OCI-LY7 (cell line): ENCODE results near the gene TNIK. TPM values are rescaled to one million over a fixed set of nuclear protein-coding genes. Genes with fewer than 3 reads are reported as not detected.
"Not testable (repeated sequence)": the region's sequence is repeated elsewhere in the genome, so short reads cannot be mapped to it uniquely, and the experiment has no call there.

Experiments
- BruUV-seq: library from RNA; stranded (reverse); fragments of 400-500 nt; replicated peaks from 2 replicates; lab custom pipeline; 2021; lab: Mats Ljungman, UMichigan
- CTCF ChIA-PET: fragments of 300-600 bp; sonication (Branson Sonifier 250); formaldehyde crosslinking; loops from one replicate; lab custom pipeline; 2022; ENCODE audit warnings: antibody characterized with exemption; ENCODE audit not compliant: unreplicated experiment; lab: Charles Lee
- POLR2A ChIA-PET: fragments of 300-600 bp; sonication (Branson Sonifier 250); formaldehyde crosslinking; loops from one replicate; lab custom pipeline; 2022; ENCODE audit warnings: antibody characterized with exemption; lab: Charles Lee
- DNase-seq: peaks from one replicate; pipeline ENCODE4 v3.0.0-alpha.2; 2015; ENCODE audit warnings: low spot score
- H2AFZ ChIP-seq: fragments of 200-600 bp; sonication (generic), shearing (Covaris generic); 2 replicates; pipeline ENCODE4 v1.6.1; 2014; ENCODE audit warnings: mild to moderate bottlenecking, antibody characterized with exemption, low read length, moderate library complexity
- H3K27ac ChIP-seq: fragments of 200-600 bp; sonication (generic); 2 replicates; pipeline ENCODE4 v1.5.1; 2014; ENCODE audit warnings: mixed run types, low read depth, mild to moderate bottlenecking, moderate library complexity, low read length, inconsistent platforms; ENCODE audit not compliant: poor library complexity, severe bottlenecking
- H3K36me3 ChIP-seq: fragments of 200-600 bp; sonication (generic); 2 replicates; pipeline ENCODE4 v1.6.1; 2014; ENCODE audit warnings: mild to moderate bottlenecking, antibody characterized with exemption, low read length, moderate library complexity, mixed read lengths; ENCODE audit not compliant: insufficient read depth
- H3K4me1 ChIP-seq: fragments of 200-600 bp; sonication (generic); 2 replicates; pipeline ENCODE4 v1.5.1; 2014; ENCODE audit warnings: mild to moderate bottlenecking, low read length; ENCODE audit not compliant: insufficient read depth, poor library complexity, severe bottlenecking
- H3K4me2 ChIP-seq: fragments of 200-600 bp; sonication (generic); 2 replicates; pipeline ENCODE4 v1.6.1; 2014; ENCODE audit warnings: mild to moderate bottlenecking, low read length
- H3K4me3 ChIP-seq: fragments of 200-600 bp; sonication (generic); 2 replicates; pipeline ENCODE4 v1.5.1; 2014; ENCODE audit warnings: mild to moderate bottlenecking, low read depth, low read length; ENCODE audit not compliant: poor library complexity, severe bottlenecking
- H3K79me2 ChIP-seq: fragments of 200-600 bp; sonication (generic); 2 replicates; pipeline ENCODE4 v1.6.1; 2016; ENCODE audit warnings: low read depth, mild to moderate bottlenecking, low read length, moderate library complexity, mixed read lengths; ENCODE audit not compliant: insufficient read depth
- H3K9me2 ChIP-seq: fragments of 200-600 bp; sonication (generic); 2 replicates; pipeline ENCODE4 v1.6.1; 2016; ENCODE audit warnings: mild to moderate bottlenecking, low read length, mixed read lengths; ENCODE audit not compliant: insufficient read depth
- H3K9me3 ChIP-seq: fragments of 200-600 bp; sonication (generic); 2 replicates; pipeline ENCODE4 v1.6.1; 2014; ENCODE audit warnings: mild to moderate bottlenecking, mixed run types, low read length, mixed read lengths
- H4K20me1 ChIP-seq: fragments of 200-600 bp; sonication (generic); 2 replicates; pipeline ENCODE4 v1.6.1; 2014; ENCODE audit warnings: mild to moderate bottlenecking, antibody characterized with exemption, low read length, moderate library complexity, mixed read lengths; ENCODE audit not compliant: insufficient read depth
- EZH2phosphoT487 ChIP-seq: fragments of 200-600 bp; sonication (generic); IDR thresholded peaks from 2 replicates; pipeline ENCODE4 v1.6.1; 2018; ENCODE audit warnings: low read depth, borderline replicate concordance, mild to moderate bottlenecking, mixed run types, antibody characterized with exemption, low read length, moderate library complexity, mixed read lengths
- intact Hi-C: fragments of 100-400 bp; cut with micrococcal nuclease; formaldehyde crosslinking; loops from one replicate; pipeline ENCODE4 v1.10.0; 2022; ENCODE audit not compliant: unreplicated experiment
- total RNA-seq, 2 experiments: library from RNA; depleted of rRNA in 1 of 2; stranded (reverse); fragments of >200 nt in 1 of 2; shearing (Covaris generic) in 1 of 2; gene quantifications; 2 replicates each; pipeline ENCODE4 v1.2.3, GENCODE V29; 2014 to 2022
- TF ChIP-seq, protein P1 (sequence below): fragments of 200-600 bp; sonication (generic); conservative IDR thresholded peaks from 2 replicates; pipeline ENCODE4 v1.5.1; 2014; ENCODE audit warnings: mild to moderate bottlenecking, antibody characterized with exemption, low read length, moderate library complexity, mixed read lengths

TNIK gene
- total RNA-seq, 2 experiments from 2014 or later, result not detected

DNA sequence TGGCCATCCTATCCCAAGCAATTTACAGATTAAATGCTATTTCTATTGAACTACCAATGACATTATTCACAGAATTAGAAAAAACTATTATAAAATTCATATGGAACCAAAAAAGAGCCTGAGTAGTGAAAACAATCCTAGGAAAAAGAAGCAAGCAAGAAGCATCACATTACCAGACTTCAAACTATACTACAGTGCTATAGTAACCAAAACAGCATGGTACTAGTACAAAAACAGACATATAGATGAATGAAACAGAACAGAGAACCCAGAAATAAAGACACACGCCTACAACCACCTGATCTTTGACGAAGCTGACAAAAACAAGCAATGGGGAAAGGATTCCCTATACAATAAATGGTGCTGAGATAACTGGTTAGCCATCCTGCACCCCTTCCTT, 152.2 kb downstream of the TNIK start:
- intact Hi-C loops, result no loop called here
- CTCF ChIA-PET, result no interaction called here
- no TSS peak for BruUV-seq

DNA sequence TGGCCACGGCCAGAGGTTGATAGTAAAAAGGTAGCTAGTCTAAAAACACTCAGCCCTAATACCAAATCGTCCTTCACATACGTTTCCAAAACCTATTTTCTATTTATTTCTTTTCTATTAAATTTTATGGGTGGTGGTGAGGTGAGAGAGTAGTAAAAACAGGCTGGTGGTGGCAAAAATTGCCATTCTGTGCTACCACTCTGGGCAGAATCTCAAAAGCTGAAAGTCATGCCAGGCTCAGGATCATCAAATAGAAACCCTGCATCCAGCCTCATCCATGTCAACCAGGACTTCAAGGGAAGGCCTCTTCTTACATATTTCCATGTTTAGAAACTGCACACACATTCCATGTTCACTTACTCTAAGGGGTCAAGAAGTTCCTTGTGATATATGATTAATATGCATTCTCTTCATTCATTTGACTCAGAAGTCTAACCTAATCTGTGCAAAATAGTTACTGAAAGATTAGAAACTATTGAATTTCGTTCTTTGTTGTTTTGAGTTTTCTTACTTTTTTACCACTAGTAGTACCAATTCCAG, 153.1 kb downstream of the TNIK start:
- H2AFZ ChIP-seq, result no peak overlapping the region
- POLR2A ChIA-PET, result interaction anchor here (1.2 kb wide), 1 partner anchor 17 kb away, joined by 4 read pairs; no protein-coding TSS in a partner anchor
- H3K27ac ChIP-seq, result no peak overlapping the region
- no peaks in the 10 kb centered on the region for H3K9me2 ChIP-seq
- H3K4me3 ChIP-seq, result no peak overlapping the region
- no peak overlapping the region for H3K4me2 ChIP-seq
- no peak for DNase-seq
- no peaks in the 10 kb centered on the region for H3K36me3 ChIP-seq
- intact Hi-C loops, result no loop called here
- no peaks in the 10 kb centered on the region for H3K9me3 ChIP-seq
- no peaks in the 10 kb centered on the region for H3K4me1 ChIP-seq
- CTCF ChIA-PET, result no interaction called here
- no peaks in the 10 kb centered on the region for H4K20me1 ChIP-seq
- no TSS peak for BruUV-seq
- TF ChIP-seq, protein P1, sequence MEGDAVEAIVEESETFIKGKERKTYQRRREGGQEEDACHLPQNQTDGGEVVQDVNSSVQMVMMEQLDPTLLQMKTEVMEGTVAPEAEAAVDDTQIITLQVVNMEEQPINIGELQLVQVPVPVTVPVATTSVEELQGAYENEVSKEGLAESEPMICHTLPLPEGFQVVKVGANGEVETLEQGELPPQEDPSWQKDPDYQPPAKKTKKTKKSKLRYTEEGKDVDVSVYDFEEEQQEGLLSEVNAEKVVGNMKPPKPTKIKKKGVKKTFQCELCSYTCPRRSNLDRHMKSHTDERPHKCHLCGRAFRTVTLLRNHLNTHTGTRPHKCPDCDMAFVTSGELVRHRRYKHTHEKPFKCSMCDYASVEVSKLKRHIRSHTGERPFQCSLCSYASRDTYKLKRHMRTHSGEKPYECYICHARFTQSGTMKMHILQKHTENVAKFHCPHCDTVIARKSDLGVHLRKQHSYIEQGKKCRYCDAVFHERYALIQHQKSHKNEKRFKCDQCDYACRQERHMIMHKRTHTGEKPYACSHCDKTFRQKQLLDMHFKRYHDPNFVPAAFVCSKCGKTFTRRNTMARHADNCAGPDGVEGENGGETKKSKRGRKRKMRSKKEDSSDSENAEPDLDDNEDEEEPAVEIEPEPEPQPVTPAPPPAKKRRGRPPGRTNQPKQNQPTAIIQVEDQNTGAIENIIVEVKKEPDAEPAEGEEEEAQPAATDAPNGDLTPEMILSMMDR, result no peak
- TF ChIP-seq EZH2phosphoT487, result no peak
- H3K79me2 ChIP-seq, result no peaks in the 10 kb centered on the region

More for the DNA sequence above, 152.2 kb downstream of the TNIK start:
- Histone ChIP-seq H3K27ac (no peak overlapping the region), H3K4me2 (no peak overlapping the region), H3K4me1 (no peaks in the 10 kb centered on the region), H3K9me3 (no peaks in the 10 kb centered on the region), H4K20me1 (no peaks in the 10 kb centered on the region), H3K9me2 (no peaks in the 10 kb centered on the region), H3K4me3 (no peak overlapping the region), H3K36me3 (no peaks in the 10 kb centered on the region), H3K79me2 (no peaks in the 10 kb centered on the region), H2AFZ (no peak overlapping the region)
- POLR2A ChIA-PET, result interaction anchor here (1.2 kb wide), 1 partner anchor 16 kb away, joined by 4 read pairs; no protein-coding TSS in a partner anchor
- no peak for DNase-seq
- no peak for TF ChIP-seq EZH2phosphoT487
- TF ChIP-seq, protein P1, result no peak

DNA sequence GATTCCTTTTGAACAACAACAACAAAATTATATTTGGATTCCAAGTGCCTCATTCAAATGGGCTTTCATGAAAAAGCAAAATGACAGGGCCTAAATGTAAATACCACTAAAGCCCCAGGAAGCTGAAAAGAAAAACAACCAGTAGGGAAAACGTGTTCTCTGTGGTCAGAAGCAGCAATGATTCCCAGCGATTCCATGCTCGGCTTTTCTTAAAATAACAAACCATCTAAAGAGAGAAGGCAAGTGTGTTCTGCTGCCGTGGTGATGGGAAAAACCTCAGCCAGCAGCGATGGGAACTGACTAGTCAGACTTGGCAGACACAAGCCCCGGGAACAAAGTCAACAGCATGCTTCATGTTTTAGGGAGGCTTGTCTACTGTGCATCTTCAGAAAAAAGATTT, 153.6 kb downstream of the TNIK start:
- H3K4me3 ChIP-seq, result no peak overlapping the region
- no peak overlapping the region for H3K4me2 ChIP-seq
- H3K9me2 ChIP-seq, result no peaks in the 10 kb centered on the region
- intact Hi-C loops, result no loop called here
- no peaks in the 10 kb centered on the region for H3K4me1 ChIP-seq
- POLR2A ChIA-PET, result interaction anchor here (1.2 kb wide), 1 partner anchor 18 kb away, joined by 4 read pairs; no protein-coding TSS in a partner anchor
- no peaks in the 10 kb centered on the region for H4K20me1 ChIP-seq
- no peak overlapping the region for H3K27ac ChIP-seq
- no peaks in the 10 kb centered on the region for H3K79me2 ChIP-seq
- H3K36me3 ChIP-seq, result no peaks in the 10 kb centered on the region
- BruUV-seq, result no TSS peak
- no peak for DNase-seq
- CTCF ChIA-PET, result no interaction called here
- no peak overlapping the region for H2AFZ ChIP-seq
- TF ChIP-seq, protein P1, result no peak
- no peak for TF ChIP-seq EZH2phosphoT487
- no peaks in the 10 kb centered on the region for H3K9me3 ChIP-seq

DNA sequence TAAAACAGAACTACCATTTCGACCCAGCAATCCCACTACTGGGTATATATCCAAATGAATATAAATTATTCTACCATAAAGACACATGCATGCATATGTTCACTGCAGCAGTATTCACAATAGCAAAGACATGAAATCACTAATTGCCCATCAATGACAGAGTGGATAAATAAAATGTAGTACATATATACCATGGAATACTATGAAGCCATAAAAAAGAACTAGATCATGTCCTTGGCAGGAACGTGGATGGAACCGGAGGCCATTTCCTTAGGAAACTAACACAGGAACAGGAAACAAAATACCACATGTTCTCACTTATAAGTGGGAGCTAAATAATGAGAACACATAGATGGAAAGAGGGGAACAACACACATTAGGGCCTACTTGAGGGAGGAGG, 154.4 kb downstream of the TNIK start:
- intact Hi-C loops, H3K4me1 ChIP-seq, H3K36me3 ChIP-seq, H3K9me2 ChIP-seq, H3K79me2 ChIP-seq, BruUV-seq, DNase-seq, H4K20me1 ChIP-seq, H3K4me2 ChIP-seq, H3K4me3 ChIP-seq, CTCF ChIA-PET, H3K9me3 ChIP-seq, H2AFZ ChIP-seq, H3K27ac ChIP-seq: not testable (repeated sequence)
- POLR2A ChIA-PET, result interaction anchor here (0.8 kb wide), 1 partner anchor 146 kb away, joined by 3 read pairs; no protein-coding TSS in a partner anchor
